Activated T-cell treated with anti-CD3 and anti-CD28 coated beads, Interleukin-2, amount 50 U/mL, for 48 hours (primary cell): ENCODE data around the gene EP400.

Experiments
- DNase-seq, 2 experiments: peaks; one replicate each; pipeline ENCODE4 v3.0.0-alpha.2; 2020

The EP400 gene

GRCh38 chr12:132020292-132020691 lies 70.5 kb downstream of the EP400 start:
- no peak for DNase-seq

GRCh38 chr12:132021031-132021871 lies 71.5 kb downstream of the EP400 start:
- no peak for DNase-seq

GRCh38 chr12:132021965-132022364 lies 72.2 kb downstream of the EP400 start:
- no peak for DNase-seq

GRCh38 chr12:132023658-132024057 lies 73.9 kb downstream of the EP400 start:
- DNase-seq = no peak

- no peak for DNase-seq
These were observed 75.0 kb downstream of the EP400 start for GRCh38 chr12:132024758-132025157.

GRCh38 chr12:132025526-132025925 lies 75.8 kb downstream of the EP400 start:
- no peak for DNase-seq

GRCh38 chr12:132026061-132026795 lies 76.5 kb downstream of the EP400 start:
- no peak for DNase-seq

GRCh38 chr12:132026796-132027500 lies 77.2 kb downstream of the EP400 start:
- no peak for DNase-seq

- no peak for DNase-seq
These were observed 77.9 kb downstream of the EP400 start for GRCh38 chr12:132027636-132028035.

- DNase-seq = no peak
These were observed 78.4 kb downstream of the EP400 start for GRCh38 chr12:132028111-132028510.

- DNase-seq = no peak
These were observed 80.0 kb downstream of the EP400 start for GRCh38 chr12:132029503-132030300.

- no peak for DNase-seq
These were observed 80.8 kb downstream of the EP400 start for GRCh38 chr12:132030367-132031038.

GRCh38 chr12:132033627-132034026 lies 83.9 kb downstream of the EP400 start:
- no peak for DNase-seq

- DNase-seq = no peak
These were observed 86.4 kb downstream of the EP400 start for GRCh38 chr12:132036063-132036683.

- DNase-seq = no peak
These were observed 91.3 kb downstream of the EP400 start for GRCh38 chr12:132040906-132041606.

- no peak for DNase-seq
These were observed 93.5 kb downstream of the EP400 start for GRCh38 chr12:132043216-132043615.

GRCh38 chr12:132043770-132044467 lies 94.2 kb downstream of the EP400 start:
- no peak for DNase-seq

GRCh38 chr12:132044661-132045412 lies 95.1 kb downstream of the EP400 start:
- no peak for DNase-seq

- DNase-seq = no peak
These were observed 96.0 kb downstream of the EP400 start for GRCh38 chr12:132045751-132046150.

- no peak for DNase-seq
These were observed 96.8 kb downstream of the EP400 start for GRCh38 chr12:132046561-132046960.
